HEK293T (cell line): ENCODE data around the gene RBM7.

ENCODE experiments used
- NFRKB ChIP-seq: fragments of 450-650 bp; IDR thresholded peaks from 2 replicates; pipeline ENCODE4 v1.6.1; 2016; ENCODE audit warnings: mild to moderate bottlenecking, moderate library complexity
- SP1 ChIP-seq: fragments of 450-650 bp; IDR thresholded peaks from 2 replicates; pipeline ENCODE4 v1.6.1; 2017

GRCh38 chr11:114362326-114362725 lies 38.1 kb upstream of the RBM7 start:
- no peak for TF ChIP-seq NFRKB
- no peak for TF ChIP-seq SP1
